GM08714 (cell line): ENCODE measurements around the gene MRPL2.

Experiments used
- H3K4me3 ChIP-seq: fragments of 200-500 bp; sonication (Bioruptor generic); 2 replicates; pipeline ENCODE4 v1.5.1; 2014; ENCODE audit warnings: mild to moderate bottlenecking, low read length, inconsistent platforms
- ZNF274 ChIP-seq: IDR thresholded peaks from 2 replicates; pipeline ENCODE4 v1.6.1; 2012; ENCODE audit warnings: mild to moderate bottlenecking, low read depth, low read length

Gene MRPL2

DNA sequence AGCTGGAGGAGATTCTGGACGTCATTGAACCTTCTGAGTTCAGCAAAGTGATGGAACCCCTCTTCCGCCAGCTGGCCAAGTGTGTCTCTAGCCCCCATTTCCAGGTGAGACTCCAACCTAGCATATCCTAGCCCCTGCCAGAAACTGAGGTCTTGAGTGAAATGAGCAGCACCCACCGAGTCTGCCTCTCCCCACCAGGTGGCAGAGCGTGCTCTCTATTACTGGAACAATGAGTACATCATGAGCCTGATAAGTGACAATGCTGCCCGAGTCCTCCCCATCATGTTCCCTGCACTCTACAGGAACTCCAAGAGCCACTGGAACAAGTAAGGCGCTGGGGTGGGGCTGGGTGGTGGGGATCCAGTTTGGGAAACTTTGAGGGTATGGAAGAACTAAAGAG lies 50.1 kb downstream of the MRPL2 start:
- no peak for TF ChIP-seq ZNF274
- no peak overlapping the region for H3K4me3 ChIP-seq

DNA sequence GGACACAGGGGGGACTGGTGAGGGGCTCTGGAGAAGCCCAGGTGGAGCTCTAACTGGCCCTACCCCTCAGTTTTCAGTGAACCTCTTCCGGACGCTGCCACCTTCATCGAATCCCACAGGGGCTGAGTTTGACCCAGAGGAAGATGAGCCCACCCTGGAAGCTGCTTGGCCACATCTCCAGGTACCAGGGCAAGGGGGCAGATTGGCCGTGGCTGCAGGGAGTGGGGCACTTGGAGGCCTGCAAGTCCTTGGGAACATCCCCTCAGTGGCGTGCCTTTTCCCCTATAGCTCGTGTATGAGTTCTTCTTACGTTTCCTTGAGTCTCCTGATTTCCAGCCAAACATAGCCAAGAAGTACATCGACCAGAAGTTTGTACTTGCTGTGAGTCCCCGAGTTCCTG lies 52.1 kb downstream of the MRPL2 start:
- H3K4me3 ChIP-seq: no peak overlapping the region

DNA sequence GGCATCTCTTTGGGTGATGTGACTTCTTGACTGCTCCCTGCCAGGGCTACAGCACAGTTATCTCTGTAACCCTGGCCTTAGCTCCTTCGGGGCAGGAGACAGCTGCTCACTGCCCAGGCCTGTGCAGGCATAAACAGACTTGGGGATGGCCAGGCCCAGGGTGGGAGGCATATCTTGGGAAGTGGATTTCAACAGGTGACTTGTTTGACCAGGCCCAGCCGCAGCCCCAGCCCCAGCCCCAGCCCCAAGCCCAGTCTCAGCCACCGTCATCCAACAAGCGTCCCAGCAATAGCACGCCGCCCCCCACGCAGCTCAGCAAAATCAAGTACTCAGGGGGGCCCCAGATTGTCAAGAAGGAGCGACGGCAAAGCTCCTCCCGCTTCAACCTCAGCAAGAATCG lies 53.0 kb downstream of the MRPL2 start:
- no peak for TF ChIP-seq ZNF274
- no peak overlapping the region for H3K4me3 ChIP-seq

More for the DNA sequence above, 52.1 kb downstream of the MRPL2 start:
- TF ChIP-seq ZNF274: no peak

DNA sequence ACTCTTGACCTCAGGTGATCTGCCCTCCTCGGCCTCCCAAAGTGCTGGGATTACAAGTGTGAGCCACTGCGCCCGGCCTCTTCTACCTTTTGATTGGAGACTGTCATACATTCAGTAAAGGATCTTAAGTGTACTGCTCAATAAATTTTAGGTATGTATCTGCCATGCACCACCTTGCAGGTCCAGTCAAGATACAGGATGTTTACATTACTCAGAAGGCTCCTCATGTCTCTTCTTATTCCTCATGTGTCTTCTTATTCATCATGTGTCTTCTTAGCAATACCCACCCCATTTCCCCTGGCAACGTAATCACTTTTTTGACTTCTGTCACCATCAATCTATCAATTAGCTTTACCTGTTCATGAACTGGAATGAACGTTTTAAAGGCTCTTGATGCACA lies 53.4 kb downstream of the MRPL2 start:
- no peak overlapping the region for H3K4me3 ChIP-seq
- TF ChIP-seq ZNF274: no peak
